Ammon's horn (tissue), 1 donor: ENCODE results near the gene ITM2B.

ENCODE experiments used
- DNase-seq: peaks from one replicate; pipeline ENCODE4 v3.0.0-alpha.2; 2016; ENCODE audit warnings: low spot score

The ITM2B gene

GRCh38 chr13:48258430-48258829, 25.4 kb downstream of the ITM2B start:
- DNase-seq, result no peak

- no peak for DNase-seq
Observed at GRCh38 chr13:48260970-48261369, 28.0 kb downstream of the ITM2B start.

GRCh38 chr13:48263196-48263595, 30.2 kb downstream of the ITM2B start:
- DNase-seq, result no peak

GRCh38 chr13:48264058-48264457, 31.1 kb downstream of the ITM2B start:
- DNase-seq, result no peak

- DNase-seq, result no peak
Observed at GRCh38 chr13:48265217-48265815, 32.3 kb downstream of the ITM2B start.

- DNase-seq, result no peak
Observed at GRCh38 chr13:48266150-48266549, 33.1 kb downstream of the ITM2B start.

GRCh38 chr13:48266701-48267639, 34.0 kb downstream of the ITM2B start:
- no peak for DNase-seq

GRCh38 chr13:48268019-48268418, 35.0 kb downstream of the ITM2B start:
- DNase-seq, result no peak

GRCh38 chr13:48273346-48273745, 40.3 kb downstream of the ITM2B start:
- no peak for DNase-seq

- DNase-seq, result no peak
Observed at GRCh38 chr13:48275507-48275906, 42.5 kb downstream of the ITM2B start.

GRCh38 chr13:48278806-48279205, 45.8 kb downstream of the ITM2B start:
- no peak for DNase-seq

- no peak for DNase-seq
Observed at GRCh38 chr13:48281556-48281955, 48.5 kb downstream of the ITM2B start.

GRCh38 chr13:48291730-48292129, 58.7 kb downstream of the ITM2B start:
- no peak for DNase-seq

- no peak for DNase-seq
Observed at GRCh38 chr13:48292650-48293049, 59.6 kb downstream of the ITM2B start.

GRCh38 chr13:48294653-48295052, 61.6 kb downstream of the ITM2B start:
- no peak for DNase-seq

GRCh38 chr13:48295271-48295670, 62.3 kb downstream of the ITM2B start:
- no peak for DNase-seq

- no peak for DNase-seq
Observed at GRCh38 chr13:48296528-48296927, 63.5 kb downstream of the ITM2B start.

GRCh38 chr13:48297131-48297786, 64.3 kb downstream of the ITM2B start:
- no peak for DNase-seq

GRCh38 chr13:48299591-48299990, 66.6 kb downstream of the ITM2B start:
- no peak for DNase-seq

- DNase-seq, result no peak
Observed at GRCh38 chr13:48302871-48303358, 69.9 kb downstream of the ITM2B start.

GRCh38 chr13:48303359-48304142, 70.5 kb downstream of the ITM2B start, which contains the start of gene RB1:
TSS of gene RB1 (plus strand) at chr13:48303751. CDS start at chr13:48303913, 162 bp downstream.
- peak; percentile 88 for DNase-seq
